Gastrocnemius medialis (tissue), 4 donors: Measurements from ENCODE around the gene VPREB1. TPM values are rescaled to one million over a fixed set of nuclear protein-coding genes. Genes with fewer than 3 reads are reported as not detected.
"Not testable (repeated sequence)": the region's sequence is repeated elsewhere in the genome, so short reads cannot be mapped to it uniquely, and the experiment has no call there.

Experiments
- ATAC-seq, 2 donors: fragments of 150-250 bp; one replicate each; pipeline ENCODE4 v1.9.1; 2016
- DNase-seq, 2 donors: peaks; one replicate each; pipeline ENCODE4 v3.0.0-alpha.2; 2019
- H3K27ac ChIP-seq, 4 donors: fragments of 200-600 bp; sonication (generic); 1 replicate in 1 of 4; 2 replicates in 3 of 4; pipeline ENCODE4 v1.5.1; 2016 to 2018; ENCODE audit warnings: mild to moderate bottlenecking in 2 of 4, moderate library complexity in 1 of 4
- H3K27me3 ChIP-seq, 3 donors: fragments of 200-600 bp; sonication (generic) in 2 of 3; 1 replicate in 1 of 3; 2 replicates in 2 of 3; pipeline versions ENCODE4 v1.5.1 to v1.6.0; 2016 to 2019; ENCODE audit warnings: mild to moderate bottlenecking in 1 of 3, moderate library complexity in 1 of 3
- H3K36me3 ChIP-seq, 2 donors: fragments of 200-600 bp; sonication (generic) in 1 of 2; one replicate each; pipeline ENCODE4 v1.5.1; 2017 to 2018
- H3K4me1 ChIP-seq, 2 donors: fragments of 200-600 bp; sonication (generic) in 1 of 2; one replicate each; pipeline ENCODE4 v1.5.1; 2016 to 2017; ENCODE audit warnings: mild to moderate bottlenecking in 2 of 2
- H3K4me3 ChIP-seq, 4 donors: fragments of 200-600 bp; sonication (generic) in 3 of 4; 1 replicate in 1 of 4; 2 replicates in 3 of 4; pipeline ENCODE4 v1.5.1; 2016 to 2019; ENCODE audit warnings: mild to moderate bottlenecking in 2 of 4
- H3K9me3 ChIP-seq, 3 donors: fragments of 200-600 bp; sonication (generic) in 2 of 3; 1 replicate in 1 of 3; 2 replicates in 2 of 3; pipeline ENCODE4 v1.5.1; 2016 to 2019
- CTCF ChIP-seq, 5 experiments: fragments of 450-650 bp in 3 of 5; fragments of 200-600 bp in 2 of 5; sonication (generic) in 2 of 5; IDR thresholded peaks in 4 of 5; conservative IDR thresholded peaks in 1 of 5; 1 replicate in 4 of 5; 2 replicates in 1 of 5; pipeline ENCODE4 v1.5.1; 2016 to 2019; ENCODE audit warnings: antibody characterized with exemption in 5 of 5, mild to moderate bottlenecking in 3 of 5, moderate library complexity in 3 of 5
- POLR2A ChIP-seq, 2 donors: fragments of 450-650 bp; IDR thresholded peaks; one replicate each; pipeline ENCODE4 v1.6.1; 2017; ENCODE audit warnings: antibody characterized with exemption in 2 of 2, mild to moderate bottlenecking in 2 of 2, moderate library complexity in 2 of 2
- in situ Hi-C, 4 donors: fragments of 200-750 bp; cut with MboI; loops; one replicate each; pipeline versions ENCODE4 v1.15.0 to v1.8.0; 2017; ENCODE audit warnings: low sequenced_read_pairs in 4 of 4
- intact Hi-C: fragments of 100-400 bp; cut with DNase I; formaldehyde crosslinking; loops from one replicate; pipeline ENCODE4 v1.15.1; 2023; ENCODE audit warnings: low total_unique reads
- total RNA-seq, 4 donors: library from RNA; depleted of rRNA; stranded (reverse); fragments of >200 nt; gene quantifications; one replicate each; pipeline versions ENCODE4 v1.1.0 to v1.2.3, GENCODE V29; 2016

VPREB1 gene
- total RNA-seq, 4 donors from 2014 or later: not detected

DNA sequence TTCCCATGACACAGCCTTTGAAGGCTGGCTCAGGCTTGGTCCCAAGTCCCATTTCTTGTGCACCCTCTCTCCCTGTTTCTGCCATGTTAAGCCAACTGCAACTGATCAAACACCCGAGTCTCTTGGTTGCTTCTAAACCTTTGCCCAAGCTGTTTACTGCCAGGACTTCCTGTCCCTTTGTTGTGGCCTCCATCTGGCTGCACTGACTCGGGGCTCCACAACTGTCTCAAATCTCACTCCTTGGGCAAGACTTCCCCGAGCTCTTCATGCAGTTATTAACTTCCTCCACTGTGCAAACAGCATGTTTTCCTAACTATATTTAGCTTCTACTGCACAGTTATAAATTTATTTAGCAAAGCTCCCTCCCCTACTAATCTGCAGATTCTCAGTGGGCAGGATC lies 4.3 kb downstream of the VPREB1 start:
- intact Hi-C loops (no loop called here), in situ Hi-C loops (no loop called here)
- ATAC-seq: no peak
- no peaks in the 10 kb centered on the region for H3K4me1 ChIP-seq
- peaks cover 0 to 3% (median 0%) of the 10 kb centered on the region in 3 donors for H3K27me3 ChIP-seq
- no peaks in the 10 kb centered on the region for H3K9me3 ChIP-seq
- no peaks in the 10 kb centered on the region for H3K36me3 ChIP-seq
- TF ChIP-seq CTCF (IDR thresholded peaks at IDR 0.05 in 4 of 5, conservative IDR thresholded peaks at IDR 0.05 in 1 of 5) (no peak), POLR2A (IDR thresholded peaks at IDR 0.05) (no peak)
- H3K27ac ChIP-seq: no peak overlapping the region
- DNase-seq: no peak
- no peak overlapping the region for H3K4me3 ChIP-seq

GRCh38 chr22:22250651-22251050 lies 6.1 kb downstream of the VPREB1 start:
- intact Hi-C loops, in situ Hi-C loops, H3K36me3 ChIP-seq, H3K27ac ChIP-seq, H3K4me3 ChIP-seq, H3K9me3 ChIP-seq, H3K27me3 ChIP-seq, DNase-seq, H3K4me1 ChIP-seq, ATAC-seq: not testable (repeated sequence)

DNA sequence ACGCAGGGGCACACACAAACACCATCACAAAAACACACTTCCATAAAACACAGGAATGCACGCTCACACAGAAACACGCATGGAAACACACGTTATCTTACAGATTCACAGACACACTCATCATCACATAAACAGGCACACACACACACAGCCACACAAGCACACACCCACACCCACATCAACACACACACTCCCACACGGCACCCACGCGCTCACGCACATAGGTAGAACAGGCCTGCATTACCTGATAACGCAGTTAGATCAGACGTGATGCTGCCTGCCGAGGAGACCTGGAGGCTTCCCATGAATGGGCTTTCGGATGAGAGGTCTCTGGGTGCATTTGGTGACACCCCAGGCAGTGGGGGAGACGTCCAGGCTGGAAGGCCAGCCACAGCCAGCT lies 11.5 kb downstream of the VPREB1 start:
- ATAC-seq, H3K4me3 ChIP-seq, H3K36me3 ChIP-seq, DNase-seq, H3K27ac ChIP-seq, H3K27me3 ChIP-seq, intact Hi-C loops, H3K9me3 ChIP-seq, H3K4me1 ChIP-seq, in situ Hi-C loops: not testable (repeated sequence)

DNA sequence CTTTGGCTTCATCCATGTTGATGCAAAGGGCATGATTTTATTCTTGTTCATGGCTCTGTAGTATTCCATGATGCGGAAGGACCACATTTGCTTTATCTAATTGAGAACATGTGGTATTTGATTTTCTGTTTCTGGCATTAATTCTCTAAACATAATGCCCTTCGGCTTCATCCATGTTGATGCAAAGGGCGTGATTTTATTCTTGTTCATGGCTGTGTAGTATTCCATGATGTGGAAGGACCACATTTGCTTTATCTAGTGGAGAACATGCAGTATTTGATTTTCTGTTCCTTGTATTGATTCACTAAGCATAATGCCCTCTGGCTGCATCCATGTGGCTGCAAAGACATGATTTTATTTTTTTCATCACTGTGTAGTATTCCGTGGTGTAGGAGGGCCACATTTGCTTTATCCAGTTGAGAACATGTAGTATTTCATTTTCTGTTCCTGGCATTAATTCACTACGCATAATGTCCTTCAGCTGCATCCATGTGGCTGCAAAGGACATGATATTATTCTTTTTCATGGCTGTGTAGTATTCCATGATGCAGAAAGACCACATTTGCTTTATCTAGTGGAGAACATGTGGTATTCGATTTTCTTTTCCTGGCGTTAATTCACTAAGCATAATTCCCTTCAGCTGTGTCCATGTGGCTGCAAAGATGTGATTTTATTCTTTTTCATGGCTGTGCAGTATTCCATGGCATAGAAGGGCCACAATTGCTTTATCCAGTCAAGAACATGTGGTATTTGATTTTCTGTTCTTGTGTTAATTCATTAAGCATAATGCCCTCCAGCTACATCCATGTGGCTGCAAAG lies 14.2 kb downstream of the VPREB1 start:
- H3K4me1 ChIP-seq, in situ Hi-C loops, H3K9me3 ChIP-seq, DNase-seq, intact Hi-C loops, H3K27me3 ChIP-seq, H3K4me3 ChIP-seq, H3K27ac ChIP-seq, H3K36me3 ChIP-seq, ATAC-seq: not testable (repeated sequence)

DNA sequence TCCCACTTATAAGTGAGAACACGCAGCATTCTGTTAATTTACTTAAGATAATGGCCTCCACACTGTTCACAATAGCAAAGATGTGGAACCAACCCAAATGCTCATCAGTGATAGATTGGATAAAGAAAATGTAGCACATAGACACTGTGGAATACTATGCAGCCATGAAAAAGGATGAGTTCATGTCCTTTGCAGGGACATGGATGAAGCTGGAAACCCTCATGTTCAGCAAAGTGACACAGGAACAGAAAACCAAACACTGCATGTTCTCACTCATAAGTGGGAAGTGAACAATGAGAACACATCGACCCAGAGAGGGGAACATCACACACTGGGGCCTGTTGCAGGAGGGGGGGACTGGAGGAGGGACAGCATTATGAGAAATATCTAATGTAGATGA lies 15.6 kb downstream of the VPREB1 start:
- intact Hi-C loops, H3K4me1 ChIP-seq, H3K27me3 ChIP-seq, DNase-seq, H3K27ac ChIP-seq, H3K36me3 ChIP-seq, H3K4me3 ChIP-seq, in situ Hi-C loops, H3K9me3 ChIP-seq, ATAC-seq: not testable (repeated sequence)

DNA sequence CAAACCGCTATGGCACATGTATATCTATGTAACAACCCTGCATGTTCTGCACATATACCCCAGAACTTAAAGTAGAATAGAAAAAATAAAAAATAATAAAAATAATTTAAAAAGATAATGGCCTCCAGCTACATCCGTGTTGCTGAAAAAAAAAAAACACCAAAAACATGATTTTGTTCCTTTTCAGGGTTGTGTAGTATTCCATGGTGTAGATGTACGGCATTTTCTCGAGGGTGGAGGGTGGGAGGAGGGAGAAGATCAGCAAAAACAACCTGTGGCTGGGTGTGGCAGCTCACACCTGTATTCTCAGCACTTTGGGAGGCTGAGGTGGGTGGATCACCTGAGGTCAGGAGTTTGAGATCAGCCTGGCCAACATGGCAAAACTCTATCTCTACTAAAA lies 16.0 kb downstream of the VPREB1 start:
- intact Hi-C loops, H3K9me3 ChIP-seq, ATAC-seq, H3K4me1 ChIP-seq, H3K27me3 ChIP-seq, DNase-seq, H3K36me3 ChIP-seq, H3K4me3 ChIP-seq, in situ Hi-C loops, H3K27ac ChIP-seq: not testable (repeated sequence)

- H3K27me3 ChIP-seq, H3K27ac ChIP-seq, ATAC-seq, H3K4me3 ChIP-seq, intact Hi-C loops, H3K9me3 ChIP-seq, H3K36me3 ChIP-seq, in situ Hi-C loops, H3K4me1 ChIP-seq: not testable (repeated sequence)
- DNase-seq: peak in 1 of 2 donors; percentile 20
Measured at GRCh38 chr22:22262332-22263074, 17.9 kb downstream of the VPREB1 start.

DNA sequence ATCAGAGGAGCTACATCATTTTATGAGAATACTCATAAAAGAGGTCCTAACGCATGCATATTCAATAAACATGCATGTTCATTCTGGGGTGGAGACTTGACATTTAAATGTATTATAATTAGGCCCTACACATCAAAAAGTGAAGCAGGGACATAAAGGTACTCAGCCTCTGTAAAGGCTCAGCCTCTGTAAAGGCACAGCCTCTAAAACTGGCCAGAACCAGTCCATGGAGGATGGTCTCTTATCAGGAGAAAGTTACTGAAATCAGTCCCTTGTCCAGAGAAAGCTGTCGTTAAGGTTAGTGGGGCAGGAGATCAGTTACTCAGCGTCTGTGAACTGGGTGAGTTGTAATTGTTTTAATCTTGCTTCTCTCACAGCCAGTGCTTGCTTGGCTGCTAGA lies 19.2 kb downstream of the VPREB1 start:
- in situ Hi-C loops, H3K4me3 ChIP-seq, intact Hi-C loops, H3K27ac ChIP-seq, H3K27me3 ChIP-seq, H3K4me1 ChIP-seq, H3K9me3 ChIP-seq, ATAC-seq, H3K36me3 ChIP-seq, DNase-seq: not testable (repeated sequence)

GRCh38 chr22:22270036-22270676 lies 25.6 kb downstream of the VPREB1 start:
- H3K4me1 ChIP-seq, DNase-seq, H3K9me3 ChIP-seq, intact Hi-C loops, in situ Hi-C loops, H3K36me3 ChIP-seq, H3K4me3 ChIP-seq, H3K27ac ChIP-seq, H3K27me3 ChIP-seq, ATAC-seq: not testable (repeated sequence)

DNA sequence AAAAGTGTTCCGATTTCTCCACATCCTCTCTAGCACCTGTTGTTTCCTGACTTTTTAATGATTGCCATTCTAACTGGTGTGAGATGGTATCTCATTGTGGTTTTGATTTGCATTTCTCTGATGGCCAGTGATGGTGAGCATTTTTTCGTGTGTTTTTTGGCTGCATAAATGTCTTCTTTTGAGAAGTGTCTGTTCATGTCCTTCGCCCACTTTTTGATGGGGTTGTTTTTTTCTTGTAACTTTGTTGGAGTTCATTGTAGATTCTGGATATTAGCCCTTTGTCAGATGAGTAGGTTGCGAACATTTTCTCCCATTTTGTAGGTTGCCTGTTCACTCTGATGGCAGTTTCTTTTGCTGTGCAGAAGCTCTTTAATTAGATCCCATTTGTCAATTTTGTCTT lies 32.8 kb downstream of the VPREB1 start:
- DNase-seq, ATAC-seq, H3K36me3 ChIP-seq, H3K4me3 ChIP-seq, H3K27ac ChIP-seq, H3K4me1 ChIP-seq, H3K9me3 ChIP-seq, H3K27me3 ChIP-seq, in situ Hi-C loops, intact Hi-C loops: not testable (repeated sequence)
